PC-9 (cell line): ENCODE data around the gene NPHS1. TPM values are rescaled to one million over a fixed set of nuclear protein-coding genes. Genes with fewer than 3 reads are reported as not detected.

Experiments used
- BruUV-seq: library from RNA; stranded (reverse); fragments of 400-500 nt; replicated peaks from 2 replicates; lab custom pipeline; 2021; lab: Mats Ljungman, UMichigan
- CTCF ChIA-PET: fragments of 300-600 bp; sonication (Branson Sonifier 250); formaldehyde crosslinking; loops from one replicate; lab custom pipeline; 2022; ENCODE audit warnings: antibody characterized with exemption; lab: Charles Lee
- POLR2A ChIA-PET: fragments of 300-600 bp; sonication (Branson Sonifier 250); formaldehyde crosslinking; loops from one replicate; lab custom pipeline; 2022; ENCODE audit warnings: antibody characterized with exemption; ENCODE audit not compliant: unreplicated experiment; lab: Charles Lee
- DNase-seq, 2 experiments: peaks; one replicate each; pipeline versions ENCODE4 v3.0.0 to v3.0.0-alpha.2; 2015 to 2022; ENCODE audit warnings: mixed read lengths in 1 of 2
- H2AFZ ChIP-seq: fragments of 200-600 bp; sonication (generic); 2 replicates; pipeline ENCODE4 v1.8.1; 2017; ENCODE audit warnings: antibody characterized with exemption
- H3F3A ChIP-seq: fragments of 200-600 bp; sonication (generic); 2 replicates; pipeline ENCODE4 v1.8.1; 2017; ENCODE audit warnings: antibody characterized with exemption, mild to moderate bottlenecking, low read depth; ENCODE audit not compliant: insufficient read depth
- H3K27ac ChIP-seq: fragments of 200-600 bp; sonication (generic); 2 replicates; pipeline ENCODE4 v1.6.1; 2016; ENCODE audit warnings: mixed run types
- H3K27me3 ChIP-seq: fragments of 200-600 bp; sonication (generic); 2 replicates; pipeline ENCODE4 v1.6.1; 2016; ENCODE audit warnings: low read depth, mixed run types; ENCODE audit not compliant: insufficient read depth
- H3K36me3 ChIP-seq: fragments of 200-600 bp; sonication (generic); 2 replicates; pipeline ENCODE4 v1.6.1; 2016; ENCODE audit warnings: low read depth, mixed run types
- H3K4me1 ChIP-seq: fragments of 200-600 bp; sonication (generic); replicated peaks from 2 replicates; pipeline ENCODE4 v1.6.1; 2016; ENCODE audit warnings: mixed run types; ENCODE audit not compliant: insufficient read depth
- H3K4me2 ChIP-seq: fragments of 200-600 bp; sonication (generic); 2 replicates; pipeline ENCODE4 v1.6.1; 2017; ENCODE audit warnings: mixed run types
- H3K4me3 ChIP-seq: fragments of 200-600 bp; sonication (generic); 2 replicates; pipeline ENCODE4 v1.6.1; 2016; ENCODE audit warnings: mixed run types
- H3K79me2 ChIP-seq: fragments of 200-600 bp; sonication (generic); 2 replicates; pipeline ENCODE4 v1.6.1; 2017; ENCODE audit warnings: low read depth, mixed run types
- H3K9me2 ChIP-seq: fragments of 200-600 bp; sonication (generic); 2 replicates; pipeline ENCODE4 v1.8.1; 2017; ENCODE audit warnings: mild to moderate bottlenecking; ENCODE audit not compliant: insufficient read depth
- H3K9me3 ChIP-seq: fragments of 200-600 bp; sonication (generic); 2 replicates; pipeline ENCODE4 v1.8.1; 2016; ENCODE audit warnings: low read depth; ENCODE audit not compliant: insufficient read depth
- H4K20me1 ChIP-seq: fragments of 200-600 bp; sonication (generic); 2 replicates; pipeline ENCODE4 v1.8.1; 2017; ENCODE audit not compliant: insufficient read depth
- EZH2 ChIP-seq: fragments of 200-600 bp; sonication (generic); IDR thresholded peaks from 2 replicates; pipeline ENCODE4 v1.8.0; 2017; ENCODE audit warnings: antibody characterized with exemption, low read depth
- intact Hi-C: fragments of 100-400 bp; cut with micrococcal nuclease; formaldehyde crosslinking; loops from one replicate; pipeline ENCODE4 v1.10.0; 2022; ENCODE audit not compliant: unreplicated experiment
- total RNA-seq: library from RNA; stranded (reverse); gene quantifications from 2 replicates; pipeline ENCODE4 v1.2.3, GENCODE V29; 2021
- TF ChIP-seq, protein P1 (sequence below): fragments of 200-600 bp; sonication (generic); conservative IDR thresholded peaks from 2 replicates; pipeline ENCODE4 v1.6.1; 2017; ENCODE audit warnings: mixed run types, antibody characterized with exemption, mild to moderate bottlenecking, moderate library complexity

The NPHS1 gene
- total RNA-seq, 1 experiment from 2014 or later = not detected

DNA sequence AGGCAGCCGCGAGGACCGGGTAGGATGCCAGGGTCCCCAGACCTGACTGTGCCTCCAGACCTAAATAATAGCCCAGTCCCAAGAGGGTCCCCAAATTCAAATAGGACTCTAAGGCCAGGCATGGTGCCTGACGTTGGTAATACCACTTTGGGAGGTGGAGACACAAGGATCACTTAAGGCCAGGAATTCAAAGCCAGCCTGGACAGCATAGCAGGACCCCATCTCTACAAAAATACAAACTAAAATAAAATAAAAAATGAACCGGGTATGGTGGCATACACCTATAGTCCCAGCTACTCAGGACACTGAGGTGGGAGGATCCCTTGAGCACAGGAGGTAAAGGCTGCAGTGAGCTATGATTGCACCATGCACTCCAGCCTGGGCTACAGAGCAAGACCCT is 10.7 kb upstream of the NPHS1 start:
- Histone ChIP-seq H3K4me2 (no peak overlapping the region), H3K27ac (no peak overlapping the region), H3K27me3 (peaks cover 90% of the 10 kb centered on the region), H3K4me1 (no peaks in the 10 kb centered on the region), H3K79me2 (no peaks in the 10 kb centered on the region), H3K36me3 (no peaks in the 10 kb centered on the region), H3K9me2 (no peaks in the 10 kb centered on the region), H4K20me1 (no peaks in the 10 kb centered on the region), H3K4me3 (no peak overlapping the region), H2AFZ (no peak overlapping the region), H3F3A (no peaks in the 10 kb centered on the region), H3K9me3 (no peaks in the 10 kb centered on the region)
- ChIA-PET POLR2A (no interaction called here), CTCF (no interaction called here)
- no TSS peak for BruUV-seq
- intact Hi-C loops = no loop called here
- TF ChIP-seq, protein P1, sequence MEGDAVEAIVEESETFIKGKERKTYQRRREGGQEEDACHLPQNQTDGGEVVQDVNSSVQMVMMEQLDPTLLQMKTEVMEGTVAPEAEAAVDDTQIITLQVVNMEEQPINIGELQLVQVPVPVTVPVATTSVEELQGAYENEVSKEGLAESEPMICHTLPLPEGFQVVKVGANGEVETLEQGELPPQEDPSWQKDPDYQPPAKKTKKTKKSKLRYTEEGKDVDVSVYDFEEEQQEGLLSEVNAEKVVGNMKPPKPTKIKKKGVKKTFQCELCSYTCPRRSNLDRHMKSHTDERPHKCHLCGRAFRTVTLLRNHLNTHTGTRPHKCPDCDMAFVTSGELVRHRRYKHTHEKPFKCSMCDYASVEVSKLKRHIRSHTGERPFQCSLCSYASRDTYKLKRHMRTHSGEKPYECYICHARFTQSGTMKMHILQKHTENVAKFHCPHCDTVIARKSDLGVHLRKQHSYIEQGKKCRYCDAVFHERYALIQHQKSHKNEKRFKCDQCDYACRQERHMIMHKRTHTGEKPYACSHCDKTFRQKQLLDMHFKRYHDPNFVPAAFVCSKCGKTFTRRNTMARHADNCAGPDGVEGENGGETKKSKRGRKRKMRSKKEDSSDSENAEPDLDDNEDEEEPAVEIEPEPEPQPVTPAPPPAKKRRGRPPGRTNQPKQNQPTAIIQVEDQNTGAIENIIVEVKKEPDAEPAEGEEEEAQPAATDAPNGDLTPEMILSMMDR = no peak
- no peak for TF ChIP-seq EZH2
- no peak for DNase-seq

DNA sequence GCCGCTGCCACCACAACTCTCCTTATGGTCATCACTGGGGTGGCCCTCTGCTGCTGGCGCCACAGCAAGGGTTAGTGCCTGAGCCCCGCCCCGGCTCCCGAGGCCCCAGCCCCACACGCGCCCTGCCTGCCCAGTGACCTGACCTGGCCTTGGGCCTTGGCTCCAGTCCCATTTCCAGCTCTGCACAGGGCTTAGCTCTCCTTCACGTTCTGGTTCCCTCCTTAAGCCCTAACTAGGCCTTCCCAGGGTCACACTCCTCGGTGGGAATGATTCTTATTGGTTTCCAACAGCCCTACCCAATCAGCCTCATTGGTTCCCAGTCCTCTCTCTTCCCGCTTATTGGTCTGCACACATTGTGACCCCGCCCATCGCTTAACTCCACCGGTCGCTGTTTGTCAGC is 10.2 kb upstream of the NPHS1 start:
- intact Hi-C loops = no loop called here
- no peaks in the 10 kb centered on the region for H3K4me1 ChIP-seq

DNA sequence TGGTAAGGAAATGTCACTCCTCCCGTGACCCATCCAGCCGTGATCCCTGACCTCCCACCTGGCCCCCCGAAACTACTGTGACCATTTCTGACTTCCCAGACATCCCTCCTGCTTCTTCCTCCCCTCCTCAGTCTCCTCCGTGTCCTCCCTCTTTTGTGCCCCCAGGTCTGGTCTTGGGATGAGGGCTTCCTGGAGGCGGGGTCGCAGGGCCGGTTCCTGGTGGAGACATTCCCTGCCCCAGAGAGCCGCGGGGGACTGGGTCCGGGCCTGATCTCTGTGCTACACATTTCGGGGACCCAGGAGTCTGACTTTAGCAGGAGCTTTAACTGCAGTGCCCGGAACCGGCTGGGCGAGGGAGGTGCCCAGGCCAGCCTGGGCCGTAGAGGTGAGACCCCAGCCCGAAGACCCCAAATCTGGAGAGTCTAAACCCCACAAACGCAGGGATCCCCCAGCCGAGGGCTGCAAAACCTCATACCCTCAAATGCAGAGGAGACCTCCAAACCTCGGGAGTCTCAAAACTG is 9.4 kb upstream of the NPHS1 start:
- no peak for TF ChIP-seq EZH2
- TF ChIP-seq, protein P1 = no peak
- POLR2A ChIA-PET = no interaction called here
- no peaks in the 10 kb centered on the region for H3K36me3 ChIP-seq
- no peaks in the 10 kb centered on the region for H3K9me2 ChIP-seq
- peaks cover 90% of the 10 kb centered on the region for H3K27me3 ChIP-seq
- H3F3A ChIP-seq = no peaks in the 10 kb centered on the region
- H3K4me2 ChIP-seq = no peak overlapping the region
- H3K27ac ChIP-seq = no peak overlapping the region
- DNase-seq = no peak
- no peaks in the 10 kb centered on the region for H4K20me1 ChIP-seq
- H3K4me1 ChIP-seq = no peaks in the 10 kb centered on the region
- CTCF ChIA-PET = no interaction called here
- H3K9me3 ChIP-seq = no peaks in the 10 kb centered on the region
- no peak overlapping the region for H3K4me3 ChIP-seq
- H3K79me2 ChIP-seq = no peaks in the 10 kb centered on the region
- no TSS peak for BruUV-seq
- H2AFZ ChIP-seq = no peak overlapping the region
- intact Hi-C loops = no loop called here

More for the DNA sequence above, 10.2 kb upstream of the NPHS1 start:
- no peak for TF ChIP-seq EZH2
- TF ChIP-seq, protein P1 = no peak
- no TSS peak for BruUV-seq
- Histone ChIP-seq H3K36me3 (no peaks in the 10 kb centered on the region), H3K4me3 (no peak overlapping the region), H3K4me2 (no peak overlapping the region), H3K9me3 (no peaks in the 10 kb centered on the region), H3K27me3 (peaks cover 90% of the 10 kb centered on the region), H3K9me2 (no peaks in the 10 kb centered on the region), H4K20me1 (no peaks in the 10 kb centered on the region), H2AFZ (no peak overlapping the region), H3K27ac (no peak overlapping the region), H3K79me2 (no peaks in the 10 kb centered on the region), H3F3A (no peaks in the 10 kb centered on the region)
- CTCF ChIA-PET = no interaction called here
- DNase-seq = no peak
- POLR2A ChIA-PET = no interaction called here
